Activated CD4-positive, CD25-positive, alpha-beta regulatory T cell treated with anti-CD3 and anti-CD28 coated beads, Interleukin-2, amount 50 U/mL, for 16 hours (primary cell): ENCODE measurements around the gene SUPT20HL1.
"Not testable (repeated sequence)": the region's sequence is repeated elsewhere in the genome, so short reads cannot be mapped to it uniquely, and the experiment has no call there.

Experiments used
- DNase-seq: peaks from one replicate; pipeline ENCODE4 v3.0.0-alpha.2; 2020; ENCODE audit warnings: low read depth, low spot score

SUPT20HL1 gene

DNA sequence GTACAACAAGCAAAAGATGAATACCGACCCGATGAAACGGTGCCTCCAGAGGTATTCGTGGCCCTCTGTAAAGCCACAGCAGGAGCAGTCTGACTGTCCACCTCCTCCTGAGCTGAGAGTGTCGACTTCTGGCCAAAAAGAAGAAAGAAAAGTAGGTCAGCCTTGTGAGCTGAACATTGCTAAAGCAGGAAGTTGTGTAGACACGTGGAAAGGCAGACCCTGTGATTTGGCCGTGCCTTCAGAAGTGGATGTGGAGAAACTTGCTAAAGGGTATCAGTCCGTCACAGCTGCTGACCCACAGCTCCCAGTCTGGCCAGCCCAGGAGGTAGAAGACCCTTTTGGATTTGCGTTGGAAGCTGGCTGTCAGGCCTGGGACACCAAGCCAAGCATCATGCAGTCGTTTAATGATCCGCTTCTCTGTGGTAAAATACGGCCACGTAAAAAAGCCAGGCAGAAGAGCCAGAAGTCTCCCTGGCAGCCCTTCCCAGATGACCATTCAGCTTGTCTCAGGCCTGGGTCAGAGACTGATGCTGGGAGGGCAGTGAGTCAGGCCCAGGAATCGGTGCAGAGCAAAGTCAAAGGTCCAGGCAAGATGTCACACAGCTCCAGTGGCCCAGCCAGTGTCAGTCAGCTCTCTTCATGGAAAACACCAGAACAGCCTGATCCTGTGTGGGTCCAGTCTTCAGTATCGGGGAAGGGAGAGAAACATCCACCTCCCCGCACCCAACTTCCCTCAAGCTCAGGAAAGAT is 3.2 kb downstream of the SUPT20HL1 start:
- not testable (repeated sequence) for DNase-seq

DNA sequence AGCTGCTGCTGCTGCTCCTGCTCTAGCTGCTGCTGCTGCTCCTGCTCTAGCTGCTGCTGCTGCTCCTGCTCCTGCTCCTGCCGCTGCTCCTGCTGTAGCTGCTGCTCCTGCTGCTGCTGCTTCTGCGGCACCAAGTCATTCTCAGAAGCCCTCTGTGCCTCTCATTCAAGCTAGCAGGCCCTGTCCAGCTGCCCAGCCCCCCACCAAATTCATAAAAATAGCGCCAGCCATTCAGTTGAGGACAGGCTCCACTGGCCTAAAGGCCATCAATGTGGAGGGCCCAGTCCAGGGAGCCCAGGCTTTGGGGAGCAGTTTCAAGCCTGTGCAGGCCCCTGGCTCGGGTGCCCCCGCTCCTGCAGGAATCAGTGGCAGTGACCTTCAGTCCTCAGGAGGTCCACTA is 3.9 kb downstream of the SUPT20HL1 start:
- DNase-seq: no peak

DNA sequence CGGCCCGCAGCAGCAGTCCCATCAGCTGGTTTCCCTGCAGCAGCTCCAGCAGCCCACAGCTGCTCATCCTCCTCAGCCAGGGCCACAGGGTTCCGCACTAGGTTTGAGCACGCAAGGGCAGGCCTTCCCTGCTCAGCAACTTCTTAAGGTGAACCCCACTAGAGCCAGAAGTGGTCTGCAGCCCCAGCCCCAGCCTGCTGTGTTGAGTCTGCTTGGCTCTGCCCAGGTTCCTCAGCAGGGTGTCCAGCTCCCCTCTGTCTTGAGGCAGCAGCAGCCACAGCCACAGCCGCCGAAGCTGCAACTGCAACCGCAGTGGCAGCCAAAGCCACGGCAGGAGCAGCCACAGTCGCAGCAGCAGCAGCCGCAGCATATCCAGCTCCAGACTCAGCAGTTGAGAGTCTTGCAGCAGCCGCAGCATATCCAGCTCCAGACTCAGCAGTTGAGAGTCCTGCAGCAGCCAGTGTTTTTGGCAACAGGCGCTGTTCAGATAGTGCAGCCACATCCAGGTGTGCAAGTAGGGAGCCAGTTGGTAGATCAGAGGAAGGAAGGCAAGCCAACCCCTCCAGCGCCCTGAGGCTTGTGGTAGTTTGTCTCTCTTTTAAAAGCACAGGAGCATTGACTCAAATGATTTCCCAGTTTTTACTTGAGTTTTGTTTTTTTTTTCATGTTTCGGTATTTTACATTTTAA is 4.6 kb downstream of the SUPT20HL1 start:
- no peak for DNase-seq

DNA sequence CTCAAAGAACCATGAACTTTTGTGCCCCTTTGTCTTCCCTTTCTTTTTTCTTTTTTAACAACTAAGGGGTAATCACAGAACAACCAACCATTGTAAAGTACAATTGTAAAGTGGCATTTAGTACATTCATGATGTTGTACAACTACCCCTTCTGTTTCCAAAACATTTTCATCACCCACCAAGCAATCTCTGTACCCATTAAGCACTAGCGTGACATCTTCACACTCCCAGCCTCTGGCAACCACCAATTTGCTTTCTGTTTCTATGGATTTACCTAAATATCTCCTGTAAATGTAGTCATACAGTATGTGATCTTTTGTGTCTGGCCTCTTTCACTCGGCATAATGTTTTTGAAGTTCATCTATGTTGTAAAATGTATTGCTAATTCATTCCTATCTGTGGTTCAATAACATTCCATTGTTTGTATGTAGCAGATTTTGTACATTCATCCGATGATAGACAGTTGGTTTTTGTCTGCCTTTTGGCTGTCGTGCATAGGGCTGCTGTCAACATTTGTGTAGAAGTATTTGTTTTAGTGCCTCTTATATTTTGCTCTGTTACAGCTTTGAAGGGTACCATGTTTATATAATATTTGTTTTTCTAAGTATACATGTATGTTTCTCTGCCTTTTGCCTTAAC is 6.4 kb downstream of the SUPT20HL1 start:
- DNase-seq: not testable (repeated sequence)

DNA sequence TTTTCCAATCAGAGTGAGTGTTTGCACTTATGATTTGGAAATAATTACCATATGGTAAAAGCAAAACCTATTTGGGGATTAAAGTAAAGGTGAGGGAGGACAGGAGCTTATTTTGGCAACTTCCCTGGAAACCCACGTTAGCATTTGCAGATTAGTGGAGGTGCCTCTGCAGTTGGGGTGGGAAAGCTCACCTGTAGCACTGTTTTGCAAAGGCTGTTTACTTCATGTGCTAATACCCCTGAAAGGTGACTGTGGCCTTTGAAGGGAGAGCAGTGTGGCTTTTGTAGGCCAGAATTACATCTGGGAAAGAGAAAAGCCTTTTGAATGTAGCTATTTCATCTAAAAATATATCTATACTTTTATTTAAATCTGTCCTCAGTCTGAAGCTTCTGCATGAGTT is 9.4 kb downstream of the SUPT20HL1 start:
- no peak for DNase-seq

DNA sequence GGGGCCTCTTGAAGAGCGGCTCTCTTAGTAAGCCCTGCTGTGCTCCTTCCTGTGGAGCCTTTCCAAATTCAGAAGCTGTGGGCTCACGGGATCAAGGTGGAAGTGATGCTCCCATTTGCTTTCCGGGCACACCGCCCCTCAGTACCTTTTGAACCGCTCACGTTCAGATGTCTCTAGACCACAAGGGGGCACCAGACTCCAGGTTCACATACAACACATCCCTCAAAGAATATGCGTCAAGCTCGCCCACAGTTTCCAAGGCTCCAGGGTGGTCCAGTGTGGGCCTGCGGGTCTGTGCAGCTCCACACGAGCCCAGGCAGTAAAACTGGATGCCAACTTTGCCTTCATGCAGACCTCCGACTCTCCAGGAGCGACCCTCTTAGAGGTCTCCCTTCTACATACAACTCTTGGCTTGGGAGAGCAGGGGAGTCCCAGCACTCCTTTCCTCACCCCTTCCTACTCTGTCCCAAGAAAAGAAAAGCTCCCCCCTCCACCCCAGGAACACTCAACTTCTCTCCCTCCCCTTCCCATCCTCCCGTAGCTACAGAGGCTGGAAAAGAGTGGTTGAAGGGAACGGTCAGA is 11.0 kb downstream of the SUPT20HL1 start:
- peak; percentile 23 for DNase-seq

DNA sequence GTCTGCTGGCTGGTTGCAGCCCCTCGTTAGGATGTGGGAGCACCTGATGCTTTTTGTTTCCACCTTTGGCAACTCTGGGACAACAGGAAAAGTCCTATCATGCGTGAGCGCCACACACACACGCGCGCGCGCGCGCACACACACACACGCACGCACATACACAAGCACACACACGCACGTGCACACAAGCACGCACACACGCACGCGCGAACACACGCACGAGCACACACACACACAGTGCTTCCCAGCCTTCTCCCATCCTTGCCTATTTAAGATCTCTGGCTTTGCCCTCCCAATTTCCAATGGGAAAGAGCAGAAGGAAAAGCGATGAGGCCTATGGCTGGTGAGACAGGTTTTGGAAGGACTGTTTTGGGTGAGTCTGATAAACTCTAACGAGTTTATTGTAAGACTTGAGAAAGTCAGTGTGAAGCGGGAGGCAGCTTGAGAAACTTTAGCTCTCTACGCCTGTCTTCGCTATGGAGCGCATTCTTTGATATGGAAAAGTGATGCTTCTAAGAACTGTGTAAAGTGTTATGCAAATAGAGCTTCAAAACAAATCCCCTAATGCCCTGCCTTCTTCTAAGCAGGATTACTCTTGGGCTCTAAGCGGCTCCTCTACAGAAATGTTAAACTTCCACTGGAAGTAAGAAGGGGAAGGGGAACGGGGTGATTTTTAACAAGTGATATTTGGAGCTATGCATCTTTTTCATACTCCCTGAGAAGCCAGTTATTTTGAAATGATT is 11.8 kb downstream of the SUPT20HL1 start:
- DNase-seq: no peak

DNA sequence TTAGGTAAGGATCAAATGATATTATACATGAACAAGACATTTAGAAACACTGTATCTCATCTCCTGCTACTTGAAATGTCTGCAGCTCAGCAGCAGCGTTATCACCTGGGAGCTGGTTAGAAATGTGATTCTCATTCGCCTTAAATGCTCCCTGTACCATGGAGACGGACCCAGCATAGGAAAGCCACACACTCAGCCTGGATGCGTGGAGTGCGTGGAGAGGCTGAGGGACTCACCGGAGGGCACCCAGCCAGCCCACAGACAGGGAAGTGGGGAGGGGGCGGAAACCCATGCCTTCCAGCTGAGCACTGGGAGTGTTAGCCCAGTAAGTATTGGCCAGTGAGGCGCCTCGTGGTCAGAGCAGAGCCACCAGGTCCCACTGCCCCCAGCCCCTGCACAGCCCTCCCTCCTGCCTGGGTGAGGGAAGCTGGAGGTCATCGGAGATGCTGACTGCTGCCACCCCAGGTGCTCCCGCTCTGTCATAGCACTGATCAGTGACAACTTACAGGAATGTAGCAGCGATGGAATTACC is 15.2 kb downstream of the SUPT20HL1 start:
- no peak for DNase-seq

DNA sequence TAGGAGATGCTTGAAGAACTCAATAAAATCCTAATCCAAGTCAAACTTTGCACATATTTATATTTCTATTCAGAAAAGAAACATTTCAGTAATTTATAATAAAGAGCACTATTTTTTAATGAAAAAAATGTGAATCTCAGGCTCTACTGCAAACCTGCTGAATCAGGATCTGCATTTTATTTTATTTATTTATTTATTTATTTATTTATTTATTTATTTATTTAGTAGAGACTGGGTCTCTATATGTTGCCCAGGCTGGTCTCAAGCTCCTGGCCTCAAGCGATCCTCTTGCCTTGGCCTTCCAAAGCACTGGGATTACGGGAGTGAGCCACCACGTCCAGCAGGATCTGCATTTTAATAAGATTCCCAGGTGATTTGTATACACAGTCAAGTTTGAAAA is 16.0 kb downstream of the SUPT20HL1 start:
- DNase-seq: no peak

DNA sequence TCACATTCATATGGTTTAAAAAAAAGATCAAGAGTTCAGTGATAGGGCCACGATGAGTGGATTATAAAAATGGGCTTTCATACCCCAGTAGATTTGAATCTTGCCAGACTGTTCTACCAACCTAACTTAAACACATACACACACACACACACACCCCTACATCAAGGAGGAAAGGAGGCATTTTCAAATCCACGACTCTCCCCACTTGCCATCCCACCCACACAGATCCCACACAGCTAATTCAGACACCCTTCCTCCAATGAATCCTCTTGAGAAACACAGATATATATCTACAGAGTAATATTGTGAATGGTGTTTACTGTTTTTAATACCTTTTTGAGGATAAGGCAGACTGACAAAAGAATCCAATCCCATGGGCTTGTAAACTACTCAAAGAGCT is 16.8 kb downstream of the SUPT20HL1 start:
- DNase-seq: no peak

DNA sequence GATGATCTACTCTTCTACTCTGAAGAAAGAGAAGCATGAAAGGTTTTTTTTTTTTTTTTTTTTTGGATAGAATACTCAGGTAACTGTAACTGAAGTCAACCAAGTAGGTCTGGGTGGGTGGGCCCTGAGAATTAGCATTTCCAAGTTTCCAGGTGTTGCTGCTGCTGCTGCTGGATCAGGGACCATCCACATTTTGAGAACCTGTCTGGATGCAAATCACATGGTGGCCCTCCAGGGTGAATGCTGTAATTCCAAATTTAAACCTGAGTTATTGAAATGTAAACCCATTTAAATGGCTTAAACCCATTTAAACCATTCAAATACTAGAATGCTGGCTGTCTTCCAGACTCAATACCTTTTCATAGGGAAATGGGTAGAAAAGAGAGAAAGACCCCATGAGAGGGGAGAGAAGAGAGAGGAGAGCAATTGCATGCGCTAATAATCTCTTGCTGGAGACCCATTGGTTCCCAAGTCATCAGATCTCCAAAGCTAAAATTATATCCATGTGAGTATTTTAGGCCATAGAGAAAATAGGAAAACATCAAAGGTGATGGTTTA is 17.6 kb downstream of the SUPT20HL1 start:
- DNase-seq: no peak

DNA sequence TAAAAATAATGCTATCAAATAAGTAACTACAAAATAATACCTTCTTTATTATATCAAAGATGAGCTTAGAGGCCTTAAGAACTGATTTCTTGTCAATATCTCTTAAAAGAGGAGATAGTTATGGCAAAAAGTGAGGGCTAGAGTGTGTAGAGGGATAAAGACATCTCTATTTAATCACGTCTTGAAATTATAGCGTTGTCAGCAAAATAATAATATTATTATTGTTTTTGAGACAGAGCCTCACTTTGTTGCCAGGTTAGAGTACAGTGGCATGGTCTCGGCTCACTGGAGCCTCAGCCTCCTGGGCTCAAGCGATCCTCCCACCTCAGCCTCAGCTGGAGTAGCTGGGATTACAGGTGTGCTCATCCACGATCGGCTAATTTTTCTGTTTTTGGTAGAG is 18.3 kb downstream of the SUPT20HL1 start:
- DNase-seq: no peak

DNA sequence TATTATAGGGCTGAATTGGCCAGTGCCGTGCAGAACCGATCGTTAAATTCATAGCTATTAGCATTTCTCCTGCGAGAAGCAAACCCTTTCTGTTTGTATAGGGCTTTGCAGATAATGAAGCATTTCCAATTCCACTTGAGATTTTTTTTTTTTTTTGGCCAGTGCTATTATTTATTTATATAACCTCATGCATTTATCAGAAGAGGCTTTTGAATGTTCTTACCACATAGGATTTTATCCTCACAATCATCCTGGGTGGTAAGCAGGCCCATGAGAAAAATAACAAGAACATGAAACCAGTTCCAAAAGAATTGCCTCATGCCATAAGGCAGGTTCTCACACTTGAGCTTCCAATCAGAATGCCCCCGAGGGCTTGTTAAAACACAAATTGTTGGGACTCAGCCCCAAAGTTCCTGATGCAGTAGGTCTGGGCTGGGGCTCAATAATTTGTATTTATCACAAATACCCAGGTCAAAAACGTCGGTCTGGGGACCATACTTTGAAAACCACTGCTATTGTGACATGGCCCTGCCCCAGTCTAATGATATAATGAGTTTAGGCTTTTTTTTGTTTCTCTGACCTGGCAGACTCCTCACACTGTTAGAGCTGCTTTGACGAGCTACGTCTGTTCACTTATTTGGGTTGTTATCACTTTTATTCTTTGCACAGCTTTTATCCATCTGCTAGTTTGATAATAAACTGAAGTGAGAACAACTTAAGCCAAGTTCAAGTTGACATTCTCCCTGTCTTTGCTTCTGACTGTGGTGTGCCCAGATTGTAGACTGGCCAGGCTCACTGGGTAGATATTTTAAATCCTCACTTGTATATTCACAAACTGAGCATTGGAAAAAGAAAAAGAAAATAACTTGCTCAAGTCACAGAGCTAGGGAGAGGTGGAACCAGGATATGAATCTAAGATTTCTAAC is 20.1 kb downstream of the SUPT20HL1 start:
- DNase-seq: no peak

DNA sequence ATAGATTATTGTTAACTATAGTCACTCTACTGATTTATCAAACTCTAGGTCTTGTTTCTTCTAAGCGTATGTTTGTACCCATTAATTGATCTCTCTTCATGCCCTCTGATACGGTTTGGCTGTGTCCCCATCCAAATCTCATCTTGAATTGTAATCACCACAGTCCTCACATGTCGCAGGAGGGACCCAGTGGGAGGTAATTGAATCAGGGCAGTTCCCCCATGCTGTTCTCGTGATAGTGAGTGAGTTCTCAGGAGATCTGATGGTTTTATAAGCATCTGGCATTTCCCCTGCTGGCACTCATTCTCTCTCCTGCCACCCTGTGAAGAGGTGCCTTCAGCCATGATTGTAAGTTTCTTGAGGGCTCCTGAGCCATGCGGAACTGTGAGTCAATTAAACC is 21.9 kb downstream of the SUPT20HL1 start:
- DNase-seq: not testable (repeated sequence)

DNA sequence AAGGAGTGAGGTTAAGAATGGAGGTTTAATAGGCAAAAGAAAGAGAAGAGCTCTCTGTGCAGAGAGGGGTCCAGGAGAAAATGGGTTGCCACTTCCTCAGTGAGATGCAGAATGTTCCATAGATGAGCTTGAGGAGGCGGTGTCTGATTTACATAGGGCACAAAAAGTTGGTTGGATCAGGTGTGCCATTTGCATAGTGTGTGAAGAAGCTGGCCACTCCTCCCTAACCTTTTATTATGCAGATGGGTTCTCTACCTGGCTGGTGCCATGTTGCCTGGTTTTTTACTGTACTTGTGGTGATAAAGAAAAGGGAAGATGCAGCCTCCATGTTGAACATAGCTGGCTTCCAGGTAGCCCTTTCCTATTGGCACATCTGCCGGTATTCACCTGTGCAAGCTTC is 27.3 kb downstream of the SUPT20HL1 start:
- DNase-seq: no peak

DNA sequence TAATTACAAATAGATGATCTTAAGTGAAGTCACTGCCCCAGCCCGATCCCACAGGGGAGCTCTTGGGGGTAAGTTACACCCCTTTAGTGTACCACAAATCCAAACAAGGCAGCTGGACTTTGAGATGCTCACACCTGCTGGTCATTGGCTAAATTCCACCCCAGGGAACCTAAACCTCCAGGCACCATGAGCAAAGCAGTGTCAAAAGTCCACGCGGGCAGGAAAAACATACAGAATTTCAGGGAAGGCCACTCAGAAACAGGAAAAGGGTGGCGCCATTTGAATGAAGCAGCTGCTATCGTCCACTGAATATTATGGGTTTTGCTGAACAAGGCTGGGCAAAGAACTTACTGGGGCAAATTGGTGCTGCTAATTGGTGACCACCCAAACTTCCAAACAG is 30.9 kb downstream of the SUPT20HL1 start:
- DNase-seq: no peak

DNA sequence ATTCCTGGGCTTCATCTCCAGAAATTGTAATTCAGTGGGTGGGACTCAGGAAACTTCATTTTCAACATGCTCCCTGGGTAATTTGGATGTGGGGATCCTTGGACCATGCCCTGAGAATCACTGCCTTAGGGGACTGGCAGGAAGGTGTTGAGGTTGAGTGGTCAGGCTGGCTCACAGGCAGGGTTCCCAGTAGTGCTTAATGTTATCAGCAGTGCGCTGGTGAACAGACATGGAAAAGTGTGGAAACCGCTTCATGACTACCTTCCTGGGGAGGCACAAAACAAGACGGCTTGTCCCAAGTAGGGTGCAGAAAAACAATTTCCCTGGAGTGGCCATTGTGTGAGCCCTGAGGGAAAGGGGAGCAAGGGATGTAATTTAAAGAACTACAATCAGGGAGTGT is 31.4 kb downstream of the SUPT20HL1 start:
- DNase-seq: no peak

DNA sequence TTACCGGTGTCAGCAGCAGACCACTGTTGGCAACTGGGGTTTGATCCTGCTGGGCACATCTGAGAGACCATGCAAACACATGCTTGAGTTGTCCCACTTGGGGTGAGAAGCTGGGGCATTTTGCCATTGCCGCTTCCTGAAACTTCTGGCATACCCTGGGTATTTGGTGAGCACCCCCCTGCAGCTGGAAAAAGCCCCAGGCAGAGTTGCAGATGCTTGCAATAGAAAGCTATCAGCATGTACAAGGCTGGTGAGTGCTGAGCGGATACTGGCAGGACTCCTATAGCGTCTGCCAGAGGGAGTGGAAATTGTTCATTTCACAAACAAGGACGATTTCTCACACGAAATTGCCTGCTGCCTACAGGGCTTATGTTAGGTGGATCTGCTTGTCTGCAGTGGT is 32.3 kb downstream of the SUPT20HL1 start:
- no peak for DNase-seq

DNA sequence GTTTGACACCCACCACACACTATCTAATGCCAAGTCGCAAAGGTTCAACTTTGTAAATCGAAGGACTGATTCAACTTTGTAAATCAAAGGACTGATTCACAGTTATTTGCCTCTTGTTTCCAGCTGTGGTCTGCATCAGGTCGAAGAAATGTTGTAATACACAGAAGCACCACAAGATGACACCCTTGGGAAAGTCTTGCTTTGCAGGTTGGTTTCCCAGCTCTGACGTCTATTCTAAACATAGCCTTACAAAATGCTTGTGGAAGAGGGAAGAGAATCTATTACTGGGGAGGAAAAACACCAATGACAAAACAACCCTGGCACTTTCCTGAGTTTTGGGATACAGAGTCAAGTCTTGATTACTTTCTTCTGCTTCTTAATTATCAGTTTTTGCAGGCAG is 35.3 kb downstream of the SUPT20HL1 start:
- DNase-seq: peak; percentile 0
